Keratinocyte (primary cell): ENCODE data around the gene QRSL1.

Experiments used
- EZH2 ChIP-seq: IDR thresholded peaks from one replicate; pipeline ENCODE4 v1.6.1; 2012; ENCODE audit warnings: inconsistent platforms, mild to moderate bottlenecking, low read length, moderate library complexity
- TF ChIP-seq, protein P1 (sequence below), 3 experiments: IDR thresholded peaks in 1 of 3; conservative IDR thresholded peaks in 1 of 3; optimal IDR thresholded peaks in 1 of 3; 2 replicates in 2 of 3; 3 replicates in 1 of 3; pipeline versions ENCODE3 to v1.5.1; 2011; ENCODE audit warnings: low read length in 3 of 3, mild to moderate bottlenecking in 3 of 3, moderate library complexity in 2 of 3, control low read depth in 1 of 3, inconsistent platforms in 1 of 3; ENCODE audit not compliant: insufficient read depth in 2 of 3; ENCODE audit errors: extremely low read depth in 1 of 3

DNA sequence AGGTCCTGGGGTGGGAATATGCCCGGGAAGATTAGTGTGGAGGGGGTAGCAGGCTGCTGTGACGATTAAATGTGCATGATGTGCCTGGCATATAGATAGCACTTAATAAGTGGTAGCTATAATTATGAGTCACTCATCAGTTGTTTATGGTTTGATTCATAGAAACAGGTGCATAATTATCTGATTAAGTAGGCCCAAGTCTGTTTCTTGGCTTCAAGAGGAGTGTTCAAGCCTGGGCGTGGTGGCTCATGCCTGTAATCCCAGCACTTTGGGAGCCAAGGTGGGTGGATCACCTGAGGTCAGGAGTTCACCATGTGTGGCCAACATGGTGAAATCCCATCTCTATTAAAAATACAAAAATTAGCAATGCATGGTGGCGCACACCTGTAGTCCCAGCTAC lies 74.9 kb downstream of the QRSL1 start:
- TF ChIP-seq, protein P1, sequence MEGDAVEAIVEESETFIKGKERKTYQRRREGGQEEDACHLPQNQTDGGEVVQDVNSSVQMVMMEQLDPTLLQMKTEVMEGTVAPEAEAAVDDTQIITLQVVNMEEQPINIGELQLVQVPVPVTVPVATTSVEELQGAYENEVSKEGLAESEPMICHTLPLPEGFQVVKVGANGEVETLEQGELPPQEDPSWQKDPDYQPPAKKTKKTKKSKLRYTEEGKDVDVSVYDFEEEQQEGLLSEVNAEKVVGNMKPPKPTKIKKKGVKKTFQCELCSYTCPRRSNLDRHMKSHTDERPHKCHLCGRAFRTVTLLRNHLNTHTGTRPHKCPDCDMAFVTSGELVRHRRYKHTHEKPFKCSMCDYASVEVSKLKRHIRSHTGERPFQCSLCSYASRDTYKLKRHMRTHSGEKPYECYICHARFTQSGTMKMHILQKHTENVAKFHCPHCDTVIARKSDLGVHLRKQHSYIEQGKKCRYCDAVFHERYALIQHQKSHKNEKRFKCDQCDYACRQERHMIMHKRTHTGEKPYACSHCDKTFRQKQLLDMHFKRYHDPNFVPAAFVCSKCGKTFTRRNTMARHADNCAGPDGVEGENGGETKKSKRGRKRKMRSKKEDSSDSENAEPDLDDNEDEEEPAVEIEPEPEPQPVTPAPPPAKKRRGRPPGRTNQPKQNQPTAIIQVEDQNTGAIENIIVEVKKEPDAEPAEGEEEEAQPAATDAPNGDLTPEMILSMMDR (optimal IDR thresholded peaks at IDR 0.05 in 1 of 3, IDR thresholded peaks at IDR 0.05 in 1 of 3, conservative IDR thresholded peaks at IDR 0.05 in 1 of 3; ENCODE audit: extremely low read depth in 1 of 3, insufficient read depth in 2 of 3, low read length in 3 of 3), result no peak
- no peak for TF ChIP-seq EZH2
